DMS53 treated with DMSO at 0.1 percent for 48 hours (cell line): ENCODE data around the gene RDM1.

Source experiments
- DNase-seq: peaks from one replicate; lab custom pipeline; 2025; ENCODE audit not compliant: unreplicated experiment; lab: John Stamatoyannopoulos, UW

Gene RDM1

DNA sequence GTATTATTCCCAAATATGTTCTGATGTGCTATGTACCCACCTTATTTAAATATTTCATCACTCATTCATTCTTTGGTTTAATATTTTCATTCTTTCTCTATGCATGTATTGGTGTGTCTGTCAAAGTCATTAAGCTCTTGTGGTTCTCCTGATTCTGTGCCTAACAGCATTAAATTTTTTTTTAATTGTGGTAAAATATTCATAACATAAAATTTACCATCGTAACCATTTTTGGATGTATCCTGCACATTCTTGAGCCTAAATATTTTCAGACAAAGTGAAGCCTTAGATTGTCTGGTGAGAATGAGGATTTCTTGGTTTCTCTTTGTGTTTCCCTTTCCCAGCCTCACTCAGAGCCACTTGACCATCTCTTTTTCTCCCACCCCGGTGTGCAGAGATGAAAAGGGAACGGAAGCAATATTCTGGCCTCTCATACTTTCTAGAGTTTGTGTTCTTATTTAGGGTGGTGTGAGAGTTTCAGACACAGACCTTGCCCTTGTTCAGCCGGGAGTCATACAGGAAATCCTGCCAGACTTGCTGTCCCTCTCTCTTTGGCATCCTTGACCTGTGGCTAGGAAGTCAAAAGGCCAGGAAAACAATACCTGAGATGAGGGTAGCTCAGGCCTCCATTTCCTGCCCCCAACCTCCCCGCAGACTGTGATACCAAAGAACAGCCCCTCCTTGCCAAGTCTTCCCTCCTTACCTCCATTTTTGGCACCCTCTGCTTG is 55.3 kb downstream of the RDM1 start:
- DNase-seq: no peak

- no peak for DNase-seq
Observed at GRCh38 chr17:35872196-35872980, 58.2 kb downstream of the RDM1 start.

- no peak for DNase-seq
Observed at GRCh38 chr17:35870906-35871819, 59.4 kb downstream of the RDM1 start.

GRCh38 chr17:35868737-35869136 is 61.8 kb downstream of the RDM1 start, which contains the start of gene HEATR9:
HEATR9 (minus strand) TSS chr17:35868891; CDS start chr17:35868742, 149 bp downstream.
- DNase-seq: no peak
